GM18520 (cell line): ENCODE data around the gene PKHD1.

Experiments used
- ATAC-seq: cut with Tn5 transposase; IDR thresholded peaks from one replicate; pipeline ENCODE4 v1.9.1; 2021; ENCODE audit not compliant: unreplicated experiment

Gene PKHD1

DNA sequence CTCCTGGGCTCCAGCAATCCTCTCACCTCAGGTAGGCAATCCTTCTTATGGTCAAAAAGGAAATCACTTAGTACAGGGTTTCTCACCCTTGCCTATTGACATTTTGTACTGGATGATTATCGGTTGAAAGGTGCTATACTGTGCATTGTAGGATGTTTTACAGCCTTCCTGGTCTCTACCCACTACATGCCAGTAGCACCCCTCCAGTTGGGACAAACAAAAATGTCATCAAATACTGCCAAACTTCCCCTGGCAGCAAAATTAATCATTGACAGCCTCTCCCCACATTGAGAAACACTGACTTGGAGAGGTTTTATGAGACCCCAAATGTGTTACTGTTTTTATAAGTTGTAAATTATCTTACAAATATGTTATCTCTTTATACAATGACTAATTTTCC is 368.1 kb downstream of the PKHD1 start:
- ATAC-seq: no peak

DNA sequence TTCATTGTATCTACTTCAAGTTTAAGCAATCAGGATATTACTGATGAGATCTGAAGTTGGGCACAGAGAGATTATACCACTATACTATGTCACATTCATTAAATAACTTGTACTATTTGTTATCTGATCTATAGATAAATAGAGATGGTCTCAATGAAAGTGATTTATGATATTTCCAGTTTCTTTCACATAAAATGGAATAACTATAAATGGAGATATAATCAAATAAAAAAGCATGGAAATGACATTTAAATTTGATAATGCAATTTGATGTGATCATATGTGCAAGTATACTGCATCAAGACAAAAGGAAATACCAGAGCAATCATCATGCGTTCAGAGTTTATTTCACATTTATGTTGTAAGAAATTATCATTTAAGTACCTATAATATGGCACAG is 368.9 kb downstream of the PKHD1 start:
- no peak for ATAC-seq

DNA sequence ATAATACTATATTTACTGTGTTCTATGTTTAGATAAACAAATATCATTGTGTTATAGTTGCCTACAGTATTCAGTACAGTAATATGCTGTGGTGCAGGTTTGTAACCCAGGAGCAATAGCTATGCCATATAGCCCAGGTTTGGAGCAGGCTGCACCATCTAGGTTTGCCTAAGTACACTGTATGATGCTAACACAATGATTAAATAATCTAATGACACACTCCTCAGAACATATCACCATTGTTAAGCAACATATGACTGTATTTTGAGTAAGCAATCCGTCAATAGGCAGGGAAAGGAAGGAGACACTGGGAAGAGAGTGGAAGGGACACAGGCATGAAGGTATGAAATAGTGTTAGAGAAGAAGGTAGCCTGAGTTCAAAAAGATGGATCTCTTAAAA is 369.9 kb downstream of the PKHD1 start:
- ATAC-seq: no peak

DNA sequence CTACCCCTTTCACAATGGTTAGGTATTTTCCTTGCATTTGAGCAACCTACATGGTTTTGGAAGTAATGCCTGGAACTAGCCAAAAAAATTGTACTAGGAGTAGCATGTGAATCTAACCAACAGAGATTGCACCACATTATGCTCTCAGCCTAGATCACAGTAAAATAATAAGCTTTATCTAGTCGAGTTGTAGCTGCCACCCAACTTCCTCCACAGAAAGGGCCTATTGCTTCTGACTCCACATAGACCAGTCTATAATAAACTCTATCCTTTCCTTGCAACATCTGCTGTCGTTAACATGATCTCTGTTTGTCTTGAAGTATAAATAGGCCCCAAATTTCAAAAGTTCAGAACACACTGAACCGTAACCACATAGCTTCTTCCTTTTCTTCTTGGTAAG is 375.5 kb downstream of the PKHD1 start:
- ATAC-seq: no peak

DNA sequence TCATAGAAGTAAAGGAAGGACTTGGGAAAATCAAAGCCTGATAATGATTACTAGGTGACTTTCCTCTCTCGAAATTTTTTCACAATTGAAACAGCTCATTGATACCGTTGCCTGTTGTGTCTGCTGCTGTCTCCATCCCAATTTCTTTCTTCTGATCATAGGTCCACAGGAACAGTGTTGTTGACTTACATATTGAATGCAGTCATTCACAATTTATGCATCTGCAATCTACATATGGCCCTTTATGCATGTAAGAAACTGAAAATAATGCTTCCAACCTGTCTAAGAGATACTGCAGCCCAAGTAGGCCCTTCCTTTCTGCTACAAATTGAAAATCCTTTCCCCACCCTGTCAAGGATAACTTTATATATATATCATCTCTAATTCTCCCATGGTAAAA is 381.3 kb downstream of the PKHD1 start:
- ATAC-seq: no peak

DNA sequence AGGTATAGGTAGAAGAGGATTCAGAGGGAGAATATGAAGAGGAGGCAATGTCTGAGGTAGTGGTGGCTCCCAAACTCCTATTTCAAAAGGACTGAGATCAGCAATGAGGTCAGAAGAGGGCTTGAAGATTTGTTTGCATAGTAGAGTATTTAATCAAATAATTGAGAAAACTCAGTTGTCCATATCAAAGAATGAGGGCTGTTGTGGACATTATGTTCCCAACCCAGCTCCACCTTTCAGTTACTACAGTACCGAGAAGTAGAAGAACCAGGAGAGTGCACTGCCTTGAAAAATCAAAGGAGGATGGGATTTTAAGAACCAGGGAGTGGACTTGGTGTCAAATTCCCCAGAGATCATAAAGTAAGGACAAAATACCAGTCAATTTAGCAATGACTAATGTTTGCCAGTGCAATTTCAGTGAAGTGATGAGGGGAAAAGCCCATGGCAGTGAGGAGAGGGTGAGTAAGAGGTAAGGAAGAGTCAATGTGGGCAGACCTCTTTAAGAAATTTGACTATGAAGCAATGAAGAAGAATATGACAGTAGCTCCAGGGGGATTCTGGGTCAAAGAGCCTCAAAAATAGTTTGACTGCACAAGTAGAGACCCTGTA is 382.4 kb downstream of the PKHD1 start:
- ATAC-seq: no peak

DNA sequence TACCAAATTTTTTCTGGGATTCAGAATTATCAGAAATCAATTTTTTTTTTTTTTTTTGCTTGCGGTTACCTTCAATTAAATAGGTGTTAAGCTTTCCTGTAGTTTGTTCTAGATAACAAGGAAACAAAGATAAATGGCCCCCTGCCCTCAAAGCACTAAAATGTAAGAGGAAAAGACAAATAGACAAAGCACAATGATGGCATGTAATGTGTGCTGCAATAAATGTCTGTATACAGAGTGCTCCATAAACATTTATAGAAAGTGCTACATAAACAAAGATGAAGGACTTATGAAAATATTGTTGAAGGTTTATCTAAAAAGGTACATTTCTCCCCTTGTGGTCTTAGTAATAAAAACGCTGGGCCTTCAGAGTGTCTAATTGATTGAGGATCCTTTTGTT is 384.6 kb downstream of the PKHD1 start:
- no peak for ATAC-seq

DNA sequence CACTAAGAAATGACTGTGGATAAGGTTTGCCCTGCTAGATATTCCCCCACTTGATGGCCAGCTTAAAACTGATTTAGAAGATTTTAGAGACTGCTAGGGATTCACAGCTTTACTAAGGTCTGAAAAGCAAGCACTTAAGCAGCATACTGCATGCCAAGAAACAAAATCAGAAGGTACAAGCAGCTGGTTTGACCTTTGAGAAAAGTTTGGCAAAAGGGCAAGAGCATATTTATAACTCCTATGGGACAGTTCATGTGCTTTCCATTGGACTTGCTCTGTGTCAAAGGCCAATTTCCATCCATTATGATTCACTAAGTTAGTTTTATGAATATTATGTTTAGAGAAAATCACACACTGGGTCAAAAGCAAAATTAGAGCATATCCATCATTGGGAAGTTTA is 402.8 kb downstream of the PKHD1 start:
- no peak for ATAC-seq

DNA sequence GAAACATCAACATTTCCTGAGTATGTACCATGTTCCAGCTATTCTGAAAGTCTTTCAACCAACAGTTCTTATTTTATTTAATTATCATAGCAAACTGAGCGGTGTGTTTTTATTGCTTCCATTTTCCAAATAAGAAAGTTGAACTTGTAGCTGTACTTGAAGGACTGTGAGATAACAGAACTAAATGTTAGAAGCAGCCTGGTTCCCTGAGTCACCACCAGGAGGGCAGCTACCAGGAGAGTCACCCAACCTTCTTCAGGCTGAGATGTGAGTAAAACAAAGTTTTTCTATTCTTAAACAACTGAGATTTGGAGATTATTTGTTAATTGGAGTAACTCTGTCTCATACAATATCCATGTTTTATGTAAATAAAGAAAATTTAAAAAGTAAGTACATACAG is 403.4 kb downstream of the PKHD1 start:
- no peak for ATAC-seq

DNA sequence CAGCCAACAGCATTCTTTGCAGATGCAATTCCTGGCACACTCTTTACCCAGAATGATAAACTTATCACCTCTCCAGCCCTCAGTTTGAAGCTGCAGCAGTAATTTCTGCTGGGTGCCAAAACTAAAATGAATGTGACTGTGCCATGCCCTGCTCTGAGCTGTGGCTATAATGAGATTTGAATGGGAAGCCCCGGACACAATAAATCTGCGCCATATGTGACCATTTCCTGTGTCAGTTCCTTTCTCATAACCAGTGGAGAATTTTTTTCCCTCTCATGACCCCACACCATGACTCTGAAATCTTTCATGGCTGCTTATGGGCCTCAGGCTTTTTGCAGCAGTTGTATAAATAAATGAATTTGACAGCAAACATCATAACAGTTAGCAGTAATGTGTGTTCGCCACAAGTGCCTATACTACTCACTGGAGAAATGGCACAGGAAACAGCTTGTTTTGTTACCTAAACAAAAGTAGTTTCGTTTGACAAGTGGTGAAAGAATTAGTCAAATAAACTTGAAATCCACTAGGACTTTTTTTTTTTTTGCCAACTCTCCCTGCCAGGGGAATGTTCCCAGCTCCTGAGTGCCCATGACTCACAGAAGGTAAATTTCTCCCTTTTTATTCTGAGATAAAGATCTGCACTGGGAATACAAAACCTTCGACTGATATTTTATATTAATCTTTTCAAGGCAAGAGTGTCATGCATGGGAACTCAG is 408.4 kb downstream of the PKHD1 start:
- peak; percentile 74 for ATAC-seq

DNA sequence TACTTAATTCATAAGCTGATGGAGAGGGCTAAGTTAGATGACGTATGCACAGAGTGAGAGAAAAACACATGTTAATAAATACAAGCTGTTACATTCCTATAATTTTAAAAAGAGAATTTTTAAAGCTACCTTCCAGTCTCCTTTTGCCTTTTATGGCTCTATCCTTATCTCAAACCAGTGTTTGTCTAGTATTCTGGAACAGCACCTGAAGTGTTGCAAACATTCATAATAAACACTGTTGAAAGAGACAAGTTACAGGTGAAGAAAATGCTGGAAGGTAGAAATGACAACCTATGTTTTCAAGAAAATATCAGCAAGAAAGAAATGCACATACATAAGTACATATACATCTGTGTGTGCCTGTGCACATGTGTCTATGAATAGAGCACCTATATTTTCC is 409.1 kb downstream of the PKHD1 start:
- no peak for ATAC-seq

DNA sequence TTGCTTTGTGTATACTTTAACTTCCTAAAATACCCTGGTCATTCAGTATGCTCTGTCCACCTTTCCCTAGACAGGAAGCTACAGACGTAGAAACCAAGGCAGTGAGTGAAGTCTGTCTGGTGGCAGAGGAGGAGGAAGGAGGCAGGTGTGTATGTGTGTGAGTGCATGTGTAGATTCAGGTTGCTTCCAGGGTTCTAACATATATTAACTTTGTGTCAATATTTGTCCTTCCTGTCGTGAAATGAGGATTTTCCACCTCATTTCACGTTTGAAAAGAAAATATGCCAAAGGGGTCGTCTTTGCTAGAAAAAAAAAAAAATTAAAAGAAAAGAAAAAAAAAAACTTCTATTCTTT is 411.5 kb downstream of the PKHD1 start:
- no peak for ATAC-seq

DNA sequence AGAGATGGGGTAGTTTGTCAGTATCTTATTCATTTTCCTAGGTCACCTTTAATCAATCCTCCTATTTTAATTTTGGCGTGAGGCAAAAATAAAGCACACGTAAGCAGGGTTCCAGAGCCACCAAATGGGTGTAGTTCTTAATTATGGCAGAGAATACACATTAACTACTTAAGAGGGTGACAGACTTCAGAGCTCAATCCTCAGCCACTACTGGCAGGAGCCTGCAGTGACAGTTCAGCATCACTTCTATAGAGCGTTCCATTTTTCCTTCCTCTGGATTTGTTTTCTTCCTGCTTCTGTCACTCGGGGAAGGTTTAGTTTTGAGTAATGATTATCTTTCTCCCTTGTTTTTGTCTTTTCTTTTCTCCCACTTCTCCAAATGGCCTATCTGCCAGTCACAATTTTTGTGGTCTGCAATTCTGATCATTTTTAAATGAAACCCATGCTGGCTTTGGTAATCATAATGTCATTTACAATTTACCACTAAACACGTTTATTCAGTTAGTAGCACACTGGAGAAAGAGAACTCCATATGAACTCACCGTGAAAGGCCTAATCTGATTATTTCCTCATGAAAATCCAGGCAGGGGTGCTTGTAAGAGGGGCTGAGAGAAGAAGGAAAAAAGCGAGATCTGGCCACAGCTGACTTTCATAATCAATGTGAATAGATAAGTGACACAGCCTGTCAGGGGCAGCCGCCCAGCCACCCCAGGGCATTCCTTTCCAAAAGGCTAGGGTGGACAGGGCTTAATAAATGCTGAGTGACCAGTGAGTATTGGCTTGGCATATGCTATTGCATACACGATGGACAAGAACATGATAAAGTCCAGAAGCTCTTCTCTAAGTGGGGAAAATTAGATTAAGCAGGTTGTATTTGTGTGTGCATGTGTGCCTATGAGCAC is 412.1 kb downstream of the PKHD1 start:
- no peak for ATAC-seq

DNA sequence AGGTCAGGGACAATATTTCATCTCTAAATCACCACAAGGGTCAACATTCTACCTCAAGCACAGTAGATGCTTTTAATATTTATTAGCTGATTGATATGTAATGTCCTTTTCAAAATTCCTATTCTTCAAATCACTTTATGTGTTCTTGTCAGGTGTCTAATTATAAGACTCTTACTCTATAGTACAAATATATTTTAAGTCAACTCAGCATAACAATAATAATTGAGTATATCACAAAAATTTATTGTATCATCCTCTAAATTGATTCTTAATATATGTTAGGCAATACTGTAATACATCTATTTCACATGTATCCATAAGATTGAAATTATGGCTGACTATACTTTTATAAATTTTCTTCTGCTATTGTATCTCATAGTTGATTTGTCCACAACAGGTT is 423.9 kb downstream of the PKHD1 start:
- no peak for ATAC-seq

DNA sequence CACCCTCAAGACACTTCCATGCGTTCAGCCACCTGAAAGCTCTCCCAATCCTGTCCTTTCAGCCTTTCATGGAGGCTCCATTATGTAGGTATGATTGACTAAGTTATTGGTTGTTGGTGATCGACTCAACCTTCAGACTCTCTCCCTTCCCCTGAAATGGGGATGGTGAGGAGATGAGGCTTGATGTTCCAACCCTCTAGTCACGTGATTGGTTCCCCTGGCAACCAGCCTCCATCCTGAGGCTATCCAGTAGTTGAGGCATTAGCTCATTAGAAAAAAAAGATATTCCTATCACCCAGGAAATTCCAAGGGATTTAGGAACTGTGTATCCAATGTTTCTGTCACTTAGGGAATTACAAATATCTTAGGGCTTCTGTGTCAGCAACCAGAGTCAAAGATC is 426.6 kb downstream of the PKHD1 start:
- no peak for ATAC-seq

DNA sequence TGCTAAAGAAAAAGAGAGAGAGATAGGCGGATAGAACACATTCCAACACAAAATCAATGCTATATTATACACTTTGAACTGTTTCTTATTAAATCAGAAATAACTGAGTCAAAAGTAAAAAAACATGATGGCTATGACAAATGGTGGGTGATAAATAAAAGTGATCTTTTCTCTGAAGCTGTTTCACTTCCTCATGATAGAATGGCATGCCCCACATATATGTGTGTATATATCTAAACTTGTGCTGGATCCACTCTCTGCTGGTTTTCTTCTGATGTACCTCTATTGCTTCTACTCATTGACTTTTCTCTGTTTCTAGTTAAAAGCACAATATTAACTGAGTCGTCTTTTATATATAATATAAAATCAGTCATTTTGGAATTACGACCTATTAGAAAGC is 429.9 kb downstream of the PKHD1 start:
- no peak for ATAC-seq

DNA sequence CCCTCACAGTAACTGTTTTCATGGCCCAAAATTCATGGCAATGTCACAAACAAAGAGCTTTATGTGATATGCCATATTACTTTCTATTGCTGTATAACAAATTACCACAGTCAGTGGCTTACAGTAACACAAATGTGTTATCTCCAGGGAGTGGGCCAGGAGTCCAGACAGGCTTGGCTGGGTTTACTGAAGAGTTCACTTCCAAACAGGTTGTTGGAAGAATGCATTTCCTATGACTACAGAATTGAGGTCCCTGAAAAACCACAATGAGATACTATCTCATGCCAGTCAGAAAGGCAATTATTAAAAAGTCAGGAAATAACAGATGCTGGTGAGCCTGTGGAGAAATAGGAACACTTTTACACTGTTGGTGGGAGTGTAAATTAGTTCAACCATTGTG is 431.9 kb downstream of the PKHD1 start:
- ATAC-seq: no peak

DNA sequence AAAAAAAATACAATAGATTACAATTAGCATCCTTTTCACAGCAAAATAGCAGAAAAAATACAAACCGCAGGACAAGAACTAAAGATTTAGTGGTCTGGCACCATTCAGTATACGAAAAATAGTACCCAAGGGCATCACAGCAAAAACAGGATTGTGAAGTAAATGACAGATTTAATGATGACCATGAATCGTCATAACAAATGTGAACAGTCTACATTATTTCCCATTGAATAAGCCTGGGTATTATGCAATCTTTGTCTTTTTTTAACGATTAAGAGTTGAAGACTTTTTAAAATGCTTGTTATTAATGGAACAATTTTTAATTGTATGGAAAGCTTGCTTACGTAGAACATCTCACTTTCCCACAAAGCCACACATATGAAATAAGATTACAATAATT is 432.8 kb downstream of the PKHD1 start:
- ATAC-seq: no peak

DNA sequence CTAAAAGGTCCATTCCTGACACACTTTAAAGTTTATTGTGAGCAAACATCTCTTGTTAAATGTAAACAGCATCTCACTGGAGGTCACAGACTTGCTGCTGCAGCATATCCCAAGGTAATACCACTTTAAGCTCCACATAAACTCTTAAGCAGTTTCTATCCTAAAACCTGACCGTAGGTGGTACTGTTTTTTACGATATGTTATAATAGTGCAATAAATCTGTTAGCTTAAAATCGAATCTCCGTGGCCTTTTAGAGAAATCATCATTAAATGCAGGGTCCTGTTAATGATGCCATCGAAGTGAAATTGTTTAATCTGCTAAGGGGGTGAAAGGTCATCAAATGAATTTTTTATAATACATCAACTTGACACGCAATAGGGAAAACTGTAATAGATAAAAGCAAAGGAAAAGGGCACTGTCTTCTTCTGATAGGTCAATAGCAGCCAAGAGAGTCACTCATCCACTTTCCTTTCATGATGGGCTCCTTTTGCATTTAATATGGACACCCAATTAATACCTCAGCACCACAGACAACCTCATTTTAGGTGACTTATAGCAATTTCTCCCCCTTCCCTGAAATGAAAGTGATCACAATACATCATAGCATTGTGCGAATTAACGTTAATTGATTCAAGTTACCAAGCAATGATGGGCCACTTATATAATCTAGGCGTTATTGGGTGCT is 436.1 kb downstream of the PKHD1 start:
- ATAC-seq: no peak

DNA sequence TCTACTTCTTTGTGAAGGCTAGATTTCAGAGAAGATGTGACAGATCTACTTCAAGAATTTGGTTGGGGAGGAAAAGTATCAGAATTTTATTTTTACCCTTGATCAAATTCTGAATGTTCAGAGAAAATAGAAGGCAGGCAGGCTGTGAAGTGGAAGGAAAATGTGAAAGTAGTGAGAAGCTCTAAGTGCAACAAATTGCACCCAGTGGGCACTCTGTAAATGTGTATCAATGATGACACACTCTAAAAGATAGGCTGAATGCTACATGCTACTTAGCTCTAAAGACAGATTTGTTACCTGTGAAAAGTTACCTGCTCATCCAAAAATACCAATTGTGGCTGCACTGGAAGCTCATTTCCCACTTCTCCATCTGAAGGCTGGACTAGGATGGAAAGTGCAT is 438.6 kb downstream of the PKHD1 start:
- no peak for ATAC-seq

DNA sequence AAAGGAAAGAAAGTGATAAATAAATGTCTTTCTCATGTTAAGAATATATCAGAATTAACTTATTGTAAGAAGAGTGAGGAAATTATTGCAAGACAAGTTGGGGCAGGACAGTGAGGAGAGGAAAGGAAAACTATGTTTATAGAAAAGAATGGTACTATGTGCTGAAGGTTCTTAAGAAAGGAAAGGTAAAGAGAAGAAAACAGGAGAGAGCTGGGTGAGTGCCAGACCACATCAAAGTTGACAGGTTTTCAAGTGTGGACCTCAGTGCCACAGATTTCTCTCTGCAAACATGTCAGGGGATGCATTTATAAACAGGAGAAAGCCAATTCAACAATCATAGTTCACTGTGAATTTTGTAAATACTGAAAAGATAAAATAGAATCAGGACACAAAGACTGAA is 439.2 kb downstream of the PKHD1 start:
- no peak for ATAC-seq

DNA sequence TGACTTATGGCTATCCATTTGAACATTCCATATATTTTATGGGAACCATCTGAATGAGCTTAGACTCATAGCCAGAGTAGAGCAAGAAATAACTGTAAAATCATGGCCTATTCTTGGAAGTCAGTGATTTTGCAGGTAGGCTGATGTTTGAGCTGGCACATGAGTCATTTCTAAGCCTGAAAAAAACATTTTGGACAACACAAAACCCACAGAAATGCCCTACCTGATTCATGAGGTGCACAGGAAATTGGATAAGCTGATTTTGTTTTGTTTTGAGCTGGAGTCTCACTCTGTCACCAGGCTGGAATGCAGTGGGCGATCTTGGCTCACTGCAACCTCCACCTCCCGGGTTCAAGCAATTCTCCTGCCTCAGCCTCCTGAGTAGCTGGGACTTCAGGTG is 443.0 kb downstream of the PKHD1 start:
- no peak for ATAC-seq
